Natural killer cell (primary cell): ENCODE data around the gene WDFY4. TPM values are rescaled to one million over a fixed set of nuclear protein-coding genes. Genes with fewer than 3 reads are reported as not detected.

Experiments used
- ATAC-seq, 3 donors: fragments of 150-1000 bp in 2 of 3; fragments of 200-7000 bp in 1 of 3; cut with Tn5 transposase; 1 replicate in 1 of 3; 2 replicates in 2 of 3; pipeline ENCODE4 v1.10.0; 2021; ENCODE audit warnings: mild to moderate bottlenecking in 2 of 3, moderate library complexity in 2 of 3
- DNase-seq, 2 donors: peaks; one replicate each; pipeline versions ENCODE4 v3.0.0 to v3.0.0-alpha.2; 2013 to 2021; ENCODE audit warnings: mixed read lengths in 1 of 2
- H3K27ac ChIP-seq: one replicate; pipeline ENCODE4 v1.5.1; 2013; ENCODE audit warnings: mild to moderate bottlenecking, low read length
- H3K27me3 ChIP-seq: one replicate; pipeline ENCODE4 v1.6.1; 2013; ENCODE audit warnings: low read length; ENCODE audit not compliant: control insufficient read depth, insufficient read depth
- H3K36me3 ChIP-seq: one replicate; pipeline ENCODE4 v1.6.1; 2013; ENCODE audit warnings: low read length; ENCODE audit not compliant: control insufficient read depth, insufficient read depth
- H3K4me1 ChIP-seq: one replicate; pipeline ENCODE4 v1.6.1; 2013; ENCODE audit warnings: low read length; ENCODE audit not compliant: control insufficient read depth, insufficient read depth
- H3K4me3 ChIP-seq: one replicate; pipeline ENCODE4 v1.5.1; 2013; ENCODE audit warnings: low read length
- H3K9me3 ChIP-seq: one replicate; pipeline ENCODE4 v1.6.1; 2013; ENCODE audit warnings: low read length; ENCODE audit not compliant: control insufficient read depth, insufficient read depth
- H3K27ac Mint-ChIP-seq, 2 donors: one replicate each; pipeline ENCODE4 v1.8.0; 2022; ENCODE audit warnings: mild to moderate bottlenecking in 2 of 2, mixed read lengths in 2 of 2, moderate library complexity in 1 of 2
- H3K27me3 Mint-ChIP-seq, 2 donors: one replicate each; pipeline ENCODE4 v1.8.0; 2022; ENCODE audit warnings: low read depth in 2 of 2, mixed read lengths in 2 of 2
- H3K36me3 Mint-ChIP-seq: one replicate; pipeline ENCODE4 v1.8.0; 2022; ENCODE audit warnings: mixed read lengths
- H3K4me1 Mint-ChIP-seq, 2 donors: one replicate each; pipeline ENCODE4 v1.8.0; 2022; ENCODE audit warnings: mixed read lengths in 2 of 2
- H3K4me3 Mint-ChIP-seq: one replicate; pipeline ENCODE4 v1.8.0; 2022; ENCODE audit warnings: mild to moderate bottlenecking, moderate library complexity, mixed read lengths
- H3K9me3 Mint-ChIP-seq, 2 donors: one replicate each; pipeline ENCODE4 v1.8.0; 2022; ENCODE audit warnings: mixed read lengths in 2 of 2
- CTCF ChIP-seq: fragments of 200-600 bp; IDR thresholded peaks from one replicate; pipeline ENCODE4 v1.8.0; 2022; ENCODE audit warnings: antibody characterized with exemption
- WGBS: methylation state at CpG from one replicate; pipeline ENCODE4 v1.1.7; 2013; ENCODE audit warnings: missing lambda C conversion rate; ENCODE audit not compliant: insufficient coverage; 5-methylcytosine and 5-hydroxymethylcytosine counted together
- intact Hi-C: fragments of 100-400 bp; cut with micrococcal nuclease; formaldehyde crosslinking; loops from one replicate; pipeline ENCODE4 v1.14.2; 2022
- total RNA-seq, 4 donors: library from RNA; stranded (reverse); fragments of 120-200 nt in 1 of 4; gene quantifications; one replicate each; pipeline versions ENCODE4 v1.2.3 to v1.2.4, GENCODE V29; 2013 to 2022

Gene WDFY4
- total RNA-seq, 3 donors from 2014 or later (not counting 1 experiment from before 2014, with no cell fraction given): 1.7 to 8.4 (median 3.5) TPM

GRCh38 chr10:48945441-48946130 is 260.9 kb downstream of the WDFY4 start:
- no peak overlapping the region for H3K27ac ChIP-seq
- Mint-ChIP-seq H3K36me3 (no peaks in the 10 kb centered on the region), H3K27me3 (peaks cover 4 to 8% of the 10 kb centered on the region in 2 donors), H3K27ac (no peak overlapping the region), H3K4me3 (no peak overlapping the region), H3K4me1 (no peaks in the 10 kb centered on the region), H3K9me3 (no peaks in the 10 kb centered on the region)
- intact Hi-C loops: no loop called here
- H3K27me3 ChIP-seq: no peaks in the 10 kb centered on the region
- no peaks in the 10 kb centered on the region for H3K9me3 ChIP-seq
- 92% methylated on average over 6 of the region's 6 CpGs for WGBS
- TF ChIP-seq CTCF: no peak
- ATAC-seq (no peak), DNase-seq (no peak)
- no peaks in the 10 kb centered on the region for H3K36me3 ChIP-seq
- no peaks in the 10 kb centered on the region for H3K4me1 ChIP-seq
- no peak overlapping the region for H3K4me3 ChIP-seq

- Histone ChIP-seq H3K27me3 (no peaks in the 10 kb centered on the region), H3K27ac (no peak overlapping the region), H3K4me3 (no peak overlapping the region), H3K36me3 (no peaks in the 10 kb centered on the region), H3K4me1 (no peaks in the 10 kb centered on the region), H3K9me3 (no peaks in the 10 kb centered on the region)
- DNase-seq (no peak), ATAC-seq (no peak)
- peaks cover 4 to 5% of the 10 kb centered on the region in 2 donors for H3K27me3 Mint-ChIP-seq
- no peaks in the 10 kb centered on the region for H3K9me3 Mint-ChIP-seq
- H3K4me1 Mint-ChIP-seq: no peaks in the 10 kb centered on the region
- TF ChIP-seq CTCF: no peak
- 88% methylated on average over 5 of the region's 5 CpGs for WGBS
- intact Hi-C loops: no loop called here
- H3K4me3 Mint-ChIP-seq: no peak overlapping the region
- H3K27ac Mint-ChIP-seq: no peak overlapping the region
- H3K36me3 Mint-ChIP-seq: no peaks in the 10 kb centered on the region
These were observed 261.7 kb downstream of the WDFY4 start for GRCh38 chr10:48946332-48946731.

- no peaks in the 10 kb centered on the region for H3K36me3 ChIP-seq
- H3K4me1 Mint-ChIP-seq: no peaks in the 10 kb centered on the region
- H3K9me3 ChIP-seq: no peaks in the 10 kb centered on the region
- peaks cover 4 to 5% of the 10 kb centered on the region in 2 donors for H3K27me3 Mint-ChIP-seq
- no peaks in the 10 kb centered on the region for H3K27me3 ChIP-seq
- H3K4me1 ChIP-seq: no peaks in the 10 kb centered on the region
- H3K27ac ChIP-seq: no peak overlapping the region
- ATAC-seq: no peak
- H3K4me3 Mint-ChIP-seq: no peak overlapping the region
- intact Hi-C loops: no loop called here
- WGBS: 95% methylated on average over 9 of the region's 12 CpGs
- DNase-seq: no peak
- H3K4me3 ChIP-seq: no peak overlapping the region
- H3K36me3 Mint-ChIP-seq: no peaks in the 10 kb centered on the region
- H3K27ac Mint-ChIP-seq: no peak overlapping the region
- TF ChIP-seq CTCF: no peak
- no peaks in the 10 kb centered on the region for H3K9me3 Mint-ChIP-seq
These were observed 262.3 kb downstream of the WDFY4 start for GRCh38 chr10:48946891-48947500.
